ENCODE results near the gene PSMD5. TPM values are rescaled to one million over a fixed set of nuclear protein-coding genes. Genes with fewer than 3 reads are reported as not detected.
A peak's percentile ranks its signal among the peaks of the same experiment; 100 is the strongest.

The PSMD5 gene
- total and polyA plus RNA-seq, 9 of the 15 experiments (the other 6 are each of a cell fraction or from before 2014, with no cell fraction given), result 46.4 to 148 (median 76.3) TPM

- no peaks in the 10 kb centered on the region for H3K9me1 ChIP-seq (ENCODE audit: control insufficient read depth, insufficient read depth, low read length)
- DNase-seq (ENCODE audit: extremely low read depth in 1 of 4, low spot score in 3 of 4), result peak; percentile 65 to 75 (median 68)
- 36% methylated on average over 10 of the region's 10 CpGs for WGBS (ENCODE audit: insufficient coverage, low coverage, missing lambda C conversion rate)
- H3K27ac ChIP-seq (ENCODE audit: extremely low read depth, low read depth, low read length), result no peak overlapping the region; the same call in 2 of the 3 replicates
- peaks cover 27 to 44% of the 10 kb centered on the region in 2 experiments for H3K4me1 ChIP-seq (replicated peaks in 1 of 2; ENCODE audit: control insufficient read depth in 2 of 2, insufficient read depth in 2 of 2, low read length in 2 of 2)
- H3K4me2 ChIP-seq (ENCODE audit: insufficient read depth, low read length), result no peak overlapping the region
- no peaks in the 10 kb centered on the region for H3K36me3 ChIP-seq (ENCODE audit: control insufficient read depth, insufficient read depth, low read length)
- in situ Hi-C loops (cut with MboI) (no loop called here), intact Hi-C loops (cut with micrococcal nuclease) (loop anchor here (1.0 kb wide), 1 partner anchor 10 kb away; no protein-coding TSS in a partner anchor)
- no peak for FAIRE-seq
- ChIA-PET POLR2A (interaction anchor here (3.2 to 22.9 kb wide), 4 partner anchors 8 to 47 kb away, joined by 11 to 464 read pairs (median 55); partner anchors contain the start of gene PHF19), CTCF (ENCODE audit: low intra/inter-chr PET ratio) (no interaction called here)
- no peak overlapping the region for H3K4me3 ChIP-seq
- no peaks in the 10 kb centered on the region for H4K20me1 ChIP-seq (replicated peaks; ENCODE audit: control insufficient read depth, insufficient read depth, low read length)
- BruUV-seq (replicated peaks), result no TSS peak
- TF ChIP-seq SMC3 (conservative IDR thresholded peaks at IDR 0.05; ENCODE audit: insufficient read depth, low read depth, low read length), result 0 out of 2 replicates have a peak, but pooled peaks have one; percentile 3
- peak in 1 of 2 experiments; percentile 7; a peak in 1 of 4 replicates for TF ChIP-seq RCOR1 (IDR thresholded peaks at IDR 0.05; ENCODE audit: borderline replicate concordance in 1 of 2, low read depth in 2 of 2, low read length in 2 of 2)
- no peak for TF ChIP-seq ATF3 (IDR thresholded peaks at IDR 0.05)
- peak; percentile 63; the same call in 1 of the 2 replicates for TF ChIP-seq ATF3 (CRISPR knock-in tag; conservative IDR thresholded peaks at IDR 0.05)
- TF ChIP-seq SIN3A (IDR thresholded peaks at IDR 0.05; ENCODE audit: borderline replicate concordance in 2 of 2, control insufficient read depth in 1 of 2, low read depth in 2 of 2, low read length in 2 of 2), result 0 out of 4 replicates have a peak, but pooled peaks of 1 of the 2 experiments have one; percentile 24
- TF ChIP-seq TARDBP (IDR thresholded peaks at IDR 0.05), result no peak
- no peak for TF ChIP-seq NELFE (IDR thresholded peaks at IDR 0.05; ENCODE audit: insufficient read depth, insufficient read length)
- TF ChIP-seq JUND (IDR thresholded peaks at IDR 0.05; ENCODE audit: borderline replicate concordance, low read depth, low read length), result 0 out of 2 replicates have a peak, but pooled peaks have one; percentile 20
- TF ChIP-seq JUND (tag; IDR thresholded peaks at IDR 0.05; ENCODE audit: borderline replicate concordance, low read depth, low read length), result no peak
- peak overlapping the region in 1 of 2 experiments; percentile 5; a peak in 1 of 4 replicates for H3K9ac ChIP-seq (ENCODE audit: insufficient read depth in 1 of 2, low read depth in 2 of 2, low read length in 2 of 2)
- H3K27me3 ChIP-seq (ENCODE audit: control insufficient read depth in 2 of 2, insufficient read depth in 2 of 2, low read length in 2 of 2), result no peaks in the 10 kb centered on the region
- H2AFZ ChIP-seq (ENCODE audit: low read depth, low read length), result peak overlapping the region; percentile 34
- no peaks in the 10 kb centered on the region for H3K9me3 ChIP-seq (replicated peaks; ENCODE audit: control insufficient read depth, insufficient read depth, low read depth, low read length)
- peak; percentile 52 for ATAC-seq
- H3K79me2 ChIP-seq (ENCODE audit: control insufficient read depth, insufficient read depth, low read length), result no peaks in the 10 kb centered on the region
Observed at GRCh38 chr9:120891245-120891883, 48.6 kb upstream of the PSMD5 start.
